Parathyroid adenoma (tissue), 2 donors: ENCODE data around the gene CIPC.

Experiments used
- H2AFZ ChIP-seq: fragments of 300-600 bp; sonication (generic); one replicate; pipeline ENCODE4 v1.7.0; 2017; ENCODE audit warnings: antibody characterized with exemption, mild to moderate bottlenecking
- H3K27ac ChIP-seq: fragments of 300-600 bp; sonication (generic); one replicate; pipeline ENCODE4 v1.7.0; 2017
- H3K27me3 ChIP-seq: fragments of 300-600 bp; sonication (generic); one replicate; pipeline ENCODE4 v1.7.0; 2017; ENCODE audit warnings: low read length; ENCODE audit not compliant: control insufficient read depth, insufficient read depth
- H3K36me3 ChIP-seq: fragments of 300-600 bp; sonication (generic); one replicate; pipeline ENCODE4 v1.7.0; 2017; ENCODE audit warnings: low read length; ENCODE audit not compliant: control insufficient read depth, insufficient read depth
- H3K4me1 ChIP-seq: fragments of 300-600 bp; sonication (generic); one replicate; pipeline ENCODE4 v1.7.0; 2017; ENCODE audit warnings: control low read depth
- H3K4me2 ChIP-seq: fragments of 300-600 bp; sonication (generic); one replicate; pipeline ENCODE4 v1.7.0; 2017; ENCODE audit warnings: low read length
- H3K4me3 ChIP-seq: fragments of 300-600 bp; sonication (generic); one replicate; pipeline ENCODE4 v1.7.0; 2017; ENCODE audit warnings: low read depth, low read length
- H3K79me2 ChIP-seq: fragments of 300-600 bp; sonication (generic); one replicate; pipeline ENCODE4 v1.7.0; 2017; ENCODE audit warnings: control low read depth
- H3K9ac ChIP-seq: fragments of 300-600 bp; sonication (generic); one replicate; pipeline ENCODE4 v1.7.0; 2017; ENCODE audit warnings: mild to moderate bottlenecking
- H3K9me3 ChIP-seq: fragments of 300-600 bp; sonication (generic); one replicate; pipeline ENCODE4 v1.7.0; 2017; ENCODE audit warnings: low read length; ENCODE audit not compliant: control insufficient read depth
- CTCF ChIP-seq: fragments of 300-600 bp; sonication (generic); IDR thresholded peaks from one replicate; pipeline ENCODE4 v1.7.0; 2017; ENCODE audit warnings: antibody characterized with exemption, mild to moderate bottlenecking
- donor health status: primary hyperparathyroidism.

Gene CIPC

GRCh38 chr14:77092676-77093075, 5.4 kb upstream of the CIPC start:
- H3K27me3 ChIP-seq = no peaks in the 10 kb centered on the region
- H3K9me3 ChIP-seq = no peaks in the 10 kb centered on the region
- H3K4me1 ChIP-seq = peaks cover 19% of the 10 kb centered on the region
- no peak overlapping the region for H3K4me3 ChIP-seq
- no peak overlapping the region for H3K27ac ChIP-seq
- no peak for TF ChIP-seq CTCF
- no peaks in the 10 kb centered on the region for H3K79me2 ChIP-seq
- no peaks in the 10 kb centered on the region for H3K36me3 ChIP-seq
- no peak overlapping the region for H2AFZ ChIP-seq
- H3K9ac ChIP-seq = no peak overlapping the region
- H3K4me2 ChIP-seq = no peak overlapping the region

GRCh38 chr14:77094672-77095284, 3.3 kb upstream of the CIPC start:
- Histone ChIP-seq H2AFZ (no peak overlapping the region), H3K9me3 (no peaks in the 10 kb centered on the region), H3K4me1 (peaks cover 9% of the 10 kb centered on the region), H3K4me3 (no peak overlapping the region), H3K79me2 (peaks cover 8% of the 10 kb centered on the region), H3K27ac (no peak overlapping the region), H3K4me2 (no peak overlapping the region), H3K27me3 (no peaks in the 10 kb centered on the region), H3K9ac (no peak overlapping the region), H3K36me3 (no peaks in the 10 kb centered on the region)
- peak; percentile 86 for TF ChIP-seq CTCF

GRCh38 chr14:77097006-77097699, 905 bp upstream of the CIPC start:
- Histone ChIP-seq H2AFZ (peak overlapping the region; percentile 67), H3K79me2 (peaks cover 27% of the 10 kb centered on the region), H3K27ac (peak overlapping the region; percentile 98), H3K4me3 (peak overlapping the region; percentile 100), H3K36me3 (no peaks in the 10 kb centered on the region), H3K9ac (peak overlapping the region; percentile 75), H3K9me3 (no peaks in the 10 kb centered on the region), H3K4me1 (peaks cover 19% of the 10 kb centered on the region), H3K4me2 (peak overlapping the region; percentile 96), H3K27me3 (no peaks in the 10 kb centered on the region)
- no peak for TF ChIP-seq CTCF

GRCh38 chr14:77098529-77099353, 683 bp downstream of the CIPC start:
- peak overlapping the region; percentile 77 for H2AFZ ChIP-seq
- H3K79me2 ChIP-seq = peaks cover 39% of the 10 kb centered on the region
- H3K27me3 ChIP-seq = no peaks in the 10 kb centered on the region
- H3K27ac ChIP-seq = peak overlapping the region; percentile 98
- no peaks in the 10 kb centered on the region for H3K36me3 ChIP-seq
- peak overlapping the region; percentile 100 for H3K4me3 ChIP-seq
- peak overlapping the region; percentile 99 for H3K9ac ChIP-seq
- TF ChIP-seq CTCF = no peak
- H3K4me2 ChIP-seq = peak overlapping the region; percentile 90
- H3K4me1 ChIP-seq = peaks cover 19% of the 10 kb centered on the region
- H3K9me3 ChIP-seq = no peaks in the 10 kb centered on the region
